Measurements from ENCODE around the gene GNL3.

DNA sequence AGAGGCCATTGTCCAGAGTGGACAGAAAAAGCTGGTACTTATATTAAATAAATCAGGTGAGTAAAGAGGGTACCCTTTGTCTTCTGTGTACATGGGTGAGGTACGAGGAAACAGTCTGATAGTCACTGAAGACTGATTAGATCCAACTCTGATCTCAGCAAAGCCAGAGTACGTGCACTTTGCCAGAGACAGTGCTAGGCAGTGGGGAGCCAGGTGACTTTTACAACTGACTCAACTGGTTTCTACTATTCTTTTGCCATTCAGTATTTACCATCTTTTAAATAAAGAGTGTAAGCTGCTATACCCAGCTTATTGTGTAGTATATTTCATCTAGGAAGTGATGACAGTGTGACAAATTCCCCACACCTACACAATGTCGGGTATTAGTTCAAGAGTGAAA is 3.3 kb downstream of the GNL3 start:
- TF ChIP-seq POLR2A (IDR thresholded peaks at IDR 0.05; ENCODE audit: low read depth, low read length) (no peak), POLR2AphosphoS5 (IDR thresholded peaks at IDR 0.05; ENCODE audit: low read depth, low read length) (no peak), PAX5 (IDR thresholded peaks at IDR 0.05; ENCODE audit: insufficient read depth, low read length, severe bottlenecking) (no peak), TAF1 (IDR thresholded peaks at IDR 0.05; ENCODE audit: low read depth, low read length) (no peak), POU2F2 (IDR thresholded peaks at IDR 0.05; ENCODE audit: low read depth, low read length) (no peak)
